ENCODE data around the gene PHF2.

- TF ChIP-seq CTCF (conservative IDR thresholded peaks at IDR 0.05; ENCODE audit: low read length) (no peak), EZH2phosphoT487 (IDR thresholded peaks at IDR 0.05; ENCODE audit: borderline replicate concordance, low read depth, low read length) (no peak)
Observed at GRCh38 chr9:93645921-93646639, 69.7 kb downstream of the PHF2 start.
